Kidney epithelial cell (primary cell): ENCODE measurements around the gene TLE1. TPM values are rescaled to one million over a fixed set of nuclear protein-coding genes. Genes with fewer than 3 reads are reported as not detected.

Source experiments
- DNase-seq: peaks from one replicate; pipeline ENCODE4 v3.0.0-alpha.2; 2010; ENCODE audit warnings: low read depth
- H3K27me3 ChIP-seq: 2 replicates; pipeline ENCODE4 v1.6.0; 2011; ENCODE audit warnings: low read length; ENCODE audit not compliant: control insufficient read depth, insufficient read depth
- H3K36me3 ChIP-seq: 2 replicates; pipeline ENCODE4 v1.5.1; 2011; ENCODE audit warnings: low read length; ENCODE audit not compliant: control insufficient read depth, insufficient read depth
- H3K4me3 ChIP-seq: 2 replicates; pipeline ENCODE4 v1.5.1; 2011; ENCODE audit warnings: low read depth, mild to moderate bottlenecking, control low read depth, low read length
- total RNA-seq: library from RNA; depleted of rRNA; stranded (reverse); fragments of >200 nt; gene quantifications from 2 replicates; pipeline ENCODE4 v1.2.3, GENCODE V29; 2015
- TF ChIP-seq, protein P1 (sequence below): IDR thresholded peaks from 2 replicates; pipeline ENCODE4 v1.5.1; 2011; ENCODE audit warnings: mild to moderate bottlenecking, moderate library complexity, low read length, control low read depth, inconsistent platforms; ENCODE audit not compliant: insufficient read depth, poor library complexity, severe bottlenecking

The TLE1 gene
- total RNA-seq, 1 donor from 2014 or later = 64.1 TPM

DNA sequence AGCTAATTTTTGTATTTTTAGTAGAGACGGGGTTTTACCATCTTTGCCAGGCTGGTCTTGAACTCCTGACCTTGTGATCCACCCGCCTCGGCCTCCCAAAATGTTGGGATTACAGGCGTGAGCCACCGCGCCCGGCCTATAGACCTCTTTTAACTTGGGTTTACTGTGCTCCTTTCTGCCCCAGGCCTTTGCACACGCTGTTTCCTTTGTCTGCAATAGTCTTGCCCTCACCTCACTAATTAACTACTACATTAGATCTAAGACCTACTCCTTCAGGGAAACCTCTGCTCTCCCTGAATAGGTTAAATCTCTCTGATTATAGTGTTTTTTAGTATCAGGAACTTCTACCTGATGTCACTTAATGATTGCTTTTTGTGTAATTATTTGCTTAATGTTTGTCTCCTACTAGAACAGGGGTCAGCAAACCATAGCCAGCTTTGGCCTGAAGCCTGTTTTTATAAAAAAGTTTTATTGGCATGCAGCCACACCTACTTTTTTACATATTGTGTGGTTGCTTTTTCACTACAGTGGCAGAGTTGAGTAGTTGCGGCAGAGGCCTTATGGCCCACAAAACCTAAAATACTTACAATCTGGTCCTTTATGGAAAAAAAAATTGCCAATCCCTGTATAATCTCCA, 31.2 kb upstream of the TLE1 start:
- no peak for DNase-seq

DNA sequence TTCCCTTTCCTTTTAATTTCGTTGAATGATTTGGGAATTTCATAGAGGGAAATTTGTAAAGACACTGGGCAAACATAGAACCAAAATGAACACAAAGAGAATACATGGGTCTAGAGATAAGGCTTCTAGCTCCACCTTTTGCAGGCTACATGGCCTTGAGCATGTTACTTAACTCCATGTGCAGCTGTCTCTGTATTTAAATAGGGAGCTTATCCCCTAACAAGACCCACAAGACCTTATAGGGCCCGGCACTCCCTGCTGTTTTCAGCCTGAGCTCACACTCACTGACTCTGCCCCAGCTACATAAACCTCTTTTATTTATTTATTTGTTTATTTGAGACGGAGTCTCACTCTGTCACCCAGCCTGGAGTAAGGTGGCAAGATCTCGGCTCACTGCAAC, 30.6 kb upstream of the TLE1 start:
- Histone ChIP-seq H3K4me3 (no peak overlapping the region), H3K27me3 (no peaks in the 10 kb centered on the region), H3K36me3 (no peaks in the 10 kb centered on the region)
- no peak for DNase-seq
- TF ChIP-seq, protein P1, sequence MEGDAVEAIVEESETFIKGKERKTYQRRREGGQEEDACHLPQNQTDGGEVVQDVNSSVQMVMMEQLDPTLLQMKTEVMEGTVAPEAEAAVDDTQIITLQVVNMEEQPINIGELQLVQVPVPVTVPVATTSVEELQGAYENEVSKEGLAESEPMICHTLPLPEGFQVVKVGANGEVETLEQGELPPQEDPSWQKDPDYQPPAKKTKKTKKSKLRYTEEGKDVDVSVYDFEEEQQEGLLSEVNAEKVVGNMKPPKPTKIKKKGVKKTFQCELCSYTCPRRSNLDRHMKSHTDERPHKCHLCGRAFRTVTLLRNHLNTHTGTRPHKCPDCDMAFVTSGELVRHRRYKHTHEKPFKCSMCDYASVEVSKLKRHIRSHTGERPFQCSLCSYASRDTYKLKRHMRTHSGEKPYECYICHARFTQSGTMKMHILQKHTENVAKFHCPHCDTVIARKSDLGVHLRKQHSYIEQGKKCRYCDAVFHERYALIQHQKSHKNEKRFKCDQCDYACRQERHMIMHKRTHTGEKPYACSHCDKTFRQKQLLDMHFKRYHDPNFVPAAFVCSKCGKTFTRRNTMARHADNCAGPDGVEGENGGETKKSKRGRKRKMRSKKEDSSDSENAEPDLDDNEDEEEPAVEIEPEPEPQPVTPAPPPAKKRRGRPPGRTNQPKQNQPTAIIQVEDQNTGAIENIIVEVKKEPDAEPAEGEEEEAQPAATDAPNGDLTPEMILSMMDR = no peak

More for the DNA sequence above, 31.2 kb upstream of the TLE1 start:
- no peaks in the 10 kb centered on the region for H3K27me3 ChIP-seq
- H3K4me3 ChIP-seq = no peak overlapping the region
- no peaks in the 10 kb centered on the region for H3K36me3 ChIP-seq
- TF ChIP-seq, protein P1 = no peak

DNA sequence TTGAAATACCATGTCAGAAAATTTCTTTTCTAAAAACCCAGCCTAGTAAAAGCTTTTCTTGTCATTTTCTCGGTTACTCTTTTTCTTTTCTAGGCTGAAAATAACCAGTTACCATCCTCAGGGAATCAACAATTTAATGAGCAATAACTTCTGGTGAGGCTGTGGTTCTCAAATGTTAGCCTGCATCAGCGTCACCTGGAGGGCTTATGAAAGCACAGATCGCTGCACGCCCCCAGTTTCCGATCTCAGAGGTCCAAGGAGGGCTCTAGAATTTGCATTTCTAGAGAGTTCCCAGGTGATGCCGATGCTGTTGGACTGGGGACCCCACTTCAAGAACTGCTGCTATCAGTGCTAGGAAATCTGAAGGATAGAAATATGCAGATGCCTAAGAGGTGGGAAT, 28.9 kb upstream of the TLE1 start:
- TF ChIP-seq, protein P1 = no peak
- Histone ChIP-seq H3K27me3 (no peaks in the 10 kb centered on the region), H3K4me3 (no peak overlapping the region), H3K36me3 (no peaks in the 10 kb centered on the region)
- DNase-seq = no peak

DNA sequence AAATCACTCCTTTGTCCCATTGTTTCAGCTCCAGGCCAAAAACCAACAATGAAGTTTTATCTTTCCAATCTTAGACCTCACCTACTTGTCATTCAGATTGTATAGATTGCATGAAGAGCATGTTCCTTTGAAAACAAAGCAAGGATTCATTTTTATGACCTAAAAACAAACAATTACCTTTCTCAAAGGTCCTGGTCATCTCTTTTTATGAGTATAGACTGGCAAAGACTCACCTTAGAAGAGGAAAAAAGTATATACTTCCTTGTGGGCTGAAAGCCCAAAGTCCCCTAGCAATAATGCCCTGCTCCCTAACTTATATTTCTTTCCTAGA, 28.4 kb upstream of the TLE1 start:
- no peak overlapping the region for H3K4me3 ChIP-seq
- no peaks in the 10 kb centered on the region for H3K36me3 ChIP-seq
- H3K27me3 ChIP-seq = no peaks in the 10 kb centered on the region
- no peak for DNase-seq
- TF ChIP-seq, protein P1 = no peak

DNA sequence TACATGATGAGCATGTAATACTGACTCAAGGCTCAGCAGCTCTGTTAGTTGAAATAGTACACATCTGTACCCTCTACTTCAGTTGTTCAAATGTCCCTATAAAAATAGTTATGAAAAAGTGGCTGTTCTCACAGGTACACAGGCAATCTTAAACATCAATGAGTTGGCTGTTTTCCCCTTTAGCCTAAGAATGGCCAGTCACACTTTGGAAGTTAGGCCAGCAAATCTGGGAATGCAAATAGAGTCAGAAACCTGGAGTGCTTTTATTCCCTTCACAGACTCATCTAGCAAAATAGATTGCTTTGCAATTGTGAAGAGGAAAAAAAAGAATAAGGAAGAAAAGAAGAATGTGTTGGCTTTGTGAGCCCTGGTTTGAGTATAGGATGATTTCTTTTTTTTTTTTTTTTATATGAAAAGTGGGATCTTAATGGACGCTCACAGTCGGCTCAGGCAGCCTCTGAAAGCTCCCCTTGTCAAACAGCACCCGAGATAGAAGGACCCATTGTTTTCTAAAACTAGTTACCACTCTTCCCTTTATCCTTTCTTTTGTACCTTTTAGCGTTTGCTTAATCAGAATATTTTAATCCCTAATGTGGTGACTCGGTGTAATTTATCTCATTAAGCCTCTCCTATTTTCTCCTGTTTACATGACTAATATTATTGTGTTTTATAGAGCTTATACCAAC, 27.9 kb upstream of the TLE1 start:
- TF ChIP-seq, protein P1 = no peak
- H3K4me3 ChIP-seq = no peak overlapping the region

DNA sequence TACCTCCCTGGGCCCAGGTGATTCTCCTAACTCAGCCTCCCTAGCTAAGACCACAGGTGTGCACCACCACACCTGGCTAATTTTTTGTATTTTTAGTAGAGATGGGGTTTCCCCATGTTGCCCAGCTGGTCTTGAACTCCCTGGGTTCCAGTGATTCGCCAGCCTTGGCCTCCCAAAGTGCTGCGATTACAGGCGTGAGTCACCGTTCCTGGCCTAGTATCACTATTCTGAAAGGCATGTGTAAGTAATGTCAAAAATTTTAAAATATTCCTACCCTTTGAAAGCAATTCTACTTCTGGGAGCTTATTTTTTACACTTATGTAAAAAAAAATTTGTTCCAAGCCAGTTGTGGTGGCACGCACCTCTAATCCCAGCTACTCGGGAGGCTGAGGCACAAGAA, 27.1 kb upstream of the TLE1 start:
- Histone ChIP-seq H3K36me3 (no peaks in the 10 kb centered on the region), H3K27me3 (no peaks in the 10 kb centered on the region), H3K4me3 (no peak overlapping the region)
- TF ChIP-seq, protein P1 = no peak
- DNase-seq = no peak

More for the DNA sequence above, 27.9 kb upstream of the TLE1 start:
- Histone ChIP-seq H3K27me3 (no peaks in the 10 kb centered on the region), H3K36me3 (no peaks in the 10 kb centered on the region)
- no peak for DNase-seq
